HG03280 (cell line): ENCODE measurements around the gene SPG7.

ENCODE experiments used
- ATAC-seq: cut with Tn5 transposase; IDR thresholded peaks from one replicate; pipeline ENCODE4 v1.9.1; 2021; ENCODE audit warnings: mild to moderate bottlenecking, moderate library complexity; ENCODE audit not compliant: unreplicated experiment

SPG7 gene

DNA sequence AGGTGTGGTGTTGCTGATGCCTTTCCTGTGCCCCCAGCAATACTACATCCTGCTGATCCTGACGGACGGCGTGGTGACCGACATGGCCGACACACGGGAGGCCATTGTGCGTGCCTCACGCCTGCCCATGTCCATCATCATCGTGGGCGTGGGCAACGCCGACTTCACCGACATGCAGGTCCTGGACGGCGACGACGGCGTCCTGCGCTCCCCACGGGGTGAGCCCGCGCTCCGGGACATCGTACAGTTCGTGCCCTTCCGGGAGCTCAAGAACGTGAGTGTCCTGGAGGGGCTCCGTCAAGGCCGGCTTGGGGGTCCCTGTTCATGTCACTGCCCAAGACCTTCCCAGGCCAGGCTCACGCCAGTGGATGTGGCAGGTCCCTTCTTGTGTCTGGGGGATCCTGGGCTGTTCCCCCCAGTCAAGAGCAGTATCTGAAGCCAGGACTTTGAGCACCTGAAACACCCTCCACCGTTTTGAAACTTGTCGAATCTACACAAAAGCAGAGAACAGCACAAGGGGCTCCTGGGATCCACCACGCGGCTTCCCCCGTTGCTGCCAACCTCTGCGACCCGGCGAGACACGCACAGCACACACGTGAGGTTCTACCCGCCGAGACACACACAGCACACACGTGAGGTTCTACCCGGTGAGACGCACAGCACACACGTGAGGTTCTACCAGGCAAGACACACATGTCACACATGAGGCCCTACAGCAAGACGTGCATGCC lies 87.3 kb downstream of the SPG7 start:
- no peak for ATAC-seq

DNA sequence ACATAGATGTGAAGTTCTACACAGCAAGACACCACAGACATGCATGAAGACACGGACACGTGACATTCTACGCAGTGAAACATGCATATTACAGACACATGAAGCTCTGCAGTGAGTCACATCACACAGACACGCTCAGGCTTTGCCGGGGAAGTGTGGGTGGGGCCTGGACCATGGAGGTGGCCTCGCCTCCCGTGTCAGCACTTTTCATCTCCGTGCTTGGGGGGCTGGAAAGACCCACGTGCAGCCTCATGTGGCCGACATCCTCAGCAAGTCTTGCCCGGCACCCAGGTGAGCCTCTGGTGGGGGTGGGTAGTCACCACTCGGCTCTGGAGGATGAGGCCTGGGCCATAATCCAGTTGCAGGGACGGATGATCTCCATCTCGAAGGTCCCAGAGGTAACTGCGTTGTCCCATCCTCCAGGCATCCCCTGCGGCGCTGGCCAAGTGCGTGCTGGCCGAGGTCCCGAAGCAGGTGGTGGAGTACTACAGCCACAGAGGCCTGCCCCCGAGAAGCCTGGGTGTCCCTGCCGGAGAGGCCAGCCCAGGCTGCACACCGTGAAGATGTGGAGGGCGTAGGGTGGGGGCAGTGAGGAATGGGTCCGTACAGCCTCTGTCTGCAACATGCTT lies 88.0 kb downstream of the SPG7 start:
- no peak for ATAC-seq

DNA sequence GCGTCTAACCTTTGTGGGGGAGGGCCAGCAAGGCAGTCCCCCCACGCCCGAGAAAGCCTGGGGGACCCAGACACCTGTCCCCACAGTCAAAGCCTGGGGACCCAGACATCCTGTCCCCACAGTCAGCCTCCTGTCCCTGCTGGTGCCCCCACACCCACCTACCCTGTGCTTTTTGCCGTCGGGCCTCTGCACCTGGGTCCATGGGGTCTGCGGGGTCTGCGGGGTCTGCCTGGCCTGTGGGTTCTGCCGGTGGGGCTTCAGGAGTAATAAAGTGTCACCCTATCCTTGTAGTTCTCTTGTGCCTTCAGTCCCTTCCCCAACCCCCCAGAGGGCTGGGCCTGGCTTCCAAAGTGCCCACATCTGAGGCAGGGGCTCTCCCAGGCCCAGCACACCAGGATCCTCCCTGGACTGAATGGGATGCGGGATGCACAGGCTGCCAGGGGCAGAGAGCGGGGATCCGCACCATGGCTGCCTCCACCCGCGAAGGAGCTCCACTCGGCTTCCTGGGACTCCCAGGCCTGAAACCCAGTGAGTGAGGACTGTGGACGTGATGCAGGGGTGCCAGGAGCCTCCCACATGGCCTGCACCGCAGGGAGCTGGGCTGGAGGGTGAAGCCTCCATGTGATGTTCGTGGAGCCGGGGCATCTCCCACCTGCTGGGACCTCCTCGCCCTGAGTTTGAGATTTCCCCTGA lies 88.9 kb downstream of the SPG7 start:
- ATAC-seq = no peak

DNA sequence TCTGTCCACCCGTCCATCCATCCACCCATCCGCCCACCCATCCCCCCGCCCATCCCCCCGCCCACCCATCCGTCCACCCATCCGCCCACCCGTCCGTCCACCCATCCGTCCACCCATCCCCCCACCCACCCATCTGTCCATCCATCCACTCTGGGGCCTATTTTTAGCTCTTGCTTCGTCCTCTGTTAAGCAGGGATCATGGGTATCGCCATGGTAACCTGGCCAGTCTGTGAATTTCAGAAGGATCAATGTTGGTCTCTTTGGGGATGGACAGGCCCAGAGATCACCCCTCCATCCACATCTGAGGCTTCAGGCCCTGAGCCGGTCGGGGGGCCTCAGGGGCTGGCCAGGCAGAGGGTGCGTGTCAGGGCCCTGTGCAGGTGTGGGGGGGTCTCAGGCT lies 90.0 kb downstream of the SPG7 start:
- ATAC-seq = no peak

DNA sequence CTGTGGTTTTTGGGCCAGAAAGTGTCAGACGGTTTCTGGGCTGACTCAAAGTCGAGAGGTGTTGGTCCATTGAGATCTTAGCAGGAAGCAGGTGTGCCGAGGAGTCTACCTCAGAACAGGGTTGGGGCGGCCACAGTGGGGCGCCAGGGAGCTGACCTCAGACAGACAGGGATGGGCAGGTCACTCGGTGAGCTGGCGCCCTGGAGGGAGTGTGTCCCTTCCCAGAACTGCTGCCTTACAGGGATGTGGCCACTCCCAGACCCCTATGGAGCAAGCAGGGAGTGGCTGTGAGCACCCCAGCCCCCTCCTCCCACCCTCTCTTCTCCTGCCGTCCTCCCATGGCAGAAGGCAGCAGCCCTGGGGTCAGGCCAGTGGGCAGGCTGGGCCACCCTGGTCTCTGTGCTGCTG lies 91.3 kb downstream of the SPG7 start:
- ATAC-seq = no peak

- no peak for ATAC-seq
Observed at GRCh38 chr16:89599902-89600301, 91.7 kb downstream of the SPG7 start.

- ATAC-seq = no peak
Observed at GRCh38 chr16:89600427-89600826, 92.2 kb downstream of the SPG7 start.

GRCh38 chr16:89600956-89601355 lies 92.8 kb downstream of the SPG7 start:
- no peak for ATAC-seq

GRCh38 chr16:89601906-89602272 lies 93.7 kb downstream of the SPG7 start:
- no peak for ATAC-seq

- ATAC-seq = no peak
Observed at GRCh38 chr16:89602273-89602951, 94.2 kb downstream of the SPG7 start.

DNA sequence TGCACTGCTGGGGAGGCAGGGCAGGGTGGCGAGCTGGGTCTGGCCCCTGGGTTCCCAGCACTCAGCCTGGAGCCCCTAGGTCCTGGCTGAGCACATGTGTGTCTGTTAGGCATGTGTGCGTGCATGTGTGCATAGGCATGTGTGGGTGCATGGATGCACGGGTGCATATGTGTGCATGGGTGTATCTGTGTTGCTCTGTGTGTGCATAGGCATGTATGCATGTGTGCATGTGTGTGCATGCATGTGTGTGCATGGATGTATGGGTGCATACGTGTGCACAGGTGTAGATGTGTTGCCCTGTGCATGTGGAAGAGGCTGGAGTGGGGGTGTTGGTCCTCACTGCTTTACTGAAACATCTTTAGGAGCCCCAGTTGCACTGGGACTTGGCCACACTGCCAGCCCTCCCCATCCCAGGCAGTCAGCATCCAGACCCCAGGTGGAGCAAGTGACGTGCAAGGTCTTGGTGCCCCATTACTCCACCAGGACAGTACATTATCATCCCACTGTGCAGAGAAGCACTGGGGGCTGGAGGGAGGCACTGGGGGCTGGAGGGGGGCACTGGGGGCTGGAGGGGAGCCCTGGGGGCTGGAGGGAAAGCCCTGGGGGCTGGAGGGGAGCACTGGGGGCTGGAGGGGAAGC lies 94.9 kb downstream of the SPG7 start:
- ATAC-seq = no peak

DNA sequence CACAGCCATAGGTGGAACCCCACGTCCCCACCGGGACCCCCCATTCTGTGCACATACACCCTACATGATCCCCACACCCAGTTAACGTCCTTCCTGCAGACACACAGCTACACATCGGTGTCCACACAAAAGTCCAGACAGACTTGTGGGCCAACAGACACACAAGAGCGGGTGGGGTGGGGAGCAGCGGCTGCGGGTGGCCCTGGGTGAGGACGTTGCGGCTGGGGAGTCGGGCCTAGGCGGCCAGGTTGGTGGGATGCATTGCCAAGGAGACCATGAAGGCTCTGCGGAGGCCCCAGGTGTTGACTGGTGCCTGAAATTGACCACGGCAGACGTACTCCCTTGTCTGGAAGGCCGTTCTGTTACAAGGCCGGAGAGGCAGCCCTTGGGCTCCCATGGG lies 96.6 kb downstream of the SPG7 start:
- no peak for ATAC-seq

- no peak for ATAC-seq
Observed at GRCh38 chr16:89605186-89605970, 97.2 kb downstream of the SPG7 start.

DNA sequence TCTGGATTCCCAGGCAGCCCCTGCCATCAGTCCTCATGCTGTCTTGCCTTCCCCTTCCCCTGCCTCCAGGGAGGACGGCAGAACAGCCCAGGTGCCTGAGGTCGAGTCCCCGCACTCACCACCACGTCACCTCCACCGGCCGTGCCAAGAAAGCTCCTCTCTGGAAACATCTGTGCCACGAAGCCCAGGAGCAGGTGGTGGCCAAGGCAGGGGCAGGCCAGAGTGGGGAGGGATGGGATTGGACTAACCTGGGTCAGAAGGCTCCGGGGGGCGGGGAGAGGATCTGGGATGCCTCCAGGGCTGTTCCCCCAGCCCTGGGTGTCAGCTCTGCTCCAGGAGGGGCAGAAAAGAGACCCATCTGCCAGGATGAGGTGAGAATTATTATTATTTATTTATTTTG lies 97.8 kb downstream of the SPG7 start:
- ATAC-seq = no peak
